DMS53 treated with DMSO at 0.1 percent for 48 hours (cell line): ENCODE measurements around the gene NEK7.
"Not testable (repeated sequence)": the region's sequence is repeated elsewhere in the genome, so short reads cannot be mapped to it uniquely, and the experiment has no call there.

Experiments used
- DNase-seq: peaks from one replicate; lab custom pipeline; 2025; ENCODE audit not compliant: unreplicated experiment; lab: John Stamatoyannopoulos, UW

Gene NEK7

DNA sequence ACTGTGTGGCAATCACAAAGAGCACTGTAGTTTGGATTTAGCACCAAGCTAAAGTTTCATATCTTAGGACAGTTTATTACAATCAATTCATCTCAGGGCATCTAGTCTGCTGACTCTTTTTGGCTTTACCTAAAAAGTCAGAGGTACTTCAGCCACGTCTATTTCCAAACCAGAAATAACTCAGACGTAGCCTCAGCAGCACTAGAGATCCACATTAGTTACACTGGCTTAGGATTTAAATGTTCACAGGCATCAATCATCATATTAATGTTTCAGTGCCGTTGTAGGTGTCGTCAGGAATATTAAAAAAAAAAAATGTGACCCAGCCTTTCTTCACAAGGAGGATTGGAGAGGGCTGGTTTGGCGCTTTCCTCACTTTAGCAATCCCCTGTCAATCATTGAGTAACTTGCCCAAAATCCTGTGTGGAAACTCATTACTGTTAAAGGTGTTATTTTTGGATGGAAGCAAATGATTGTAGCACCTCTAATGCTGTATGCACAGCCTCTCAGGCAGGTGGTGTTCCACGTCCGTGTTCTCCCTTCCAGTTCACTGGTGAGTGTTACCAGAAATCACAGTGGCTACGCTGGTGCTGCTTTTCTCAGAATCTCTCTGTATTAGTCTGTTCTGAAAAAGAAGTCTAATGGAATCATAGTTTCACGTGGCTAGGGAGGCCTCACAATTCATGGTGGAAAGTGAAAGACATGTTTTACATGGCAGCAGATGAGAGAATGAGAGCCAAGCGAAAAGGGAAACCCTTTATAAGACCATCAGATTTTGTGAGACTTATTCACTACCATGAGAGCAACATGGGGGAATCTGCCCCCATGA is 45.4 kb downstream of the NEK7 start:
- no peak for DNase-seq

GRCh38 chr1:198203434-198203833 is 46.6 kb downstream of the NEK7 start:
- DNase-seq = no peak

DNA sequence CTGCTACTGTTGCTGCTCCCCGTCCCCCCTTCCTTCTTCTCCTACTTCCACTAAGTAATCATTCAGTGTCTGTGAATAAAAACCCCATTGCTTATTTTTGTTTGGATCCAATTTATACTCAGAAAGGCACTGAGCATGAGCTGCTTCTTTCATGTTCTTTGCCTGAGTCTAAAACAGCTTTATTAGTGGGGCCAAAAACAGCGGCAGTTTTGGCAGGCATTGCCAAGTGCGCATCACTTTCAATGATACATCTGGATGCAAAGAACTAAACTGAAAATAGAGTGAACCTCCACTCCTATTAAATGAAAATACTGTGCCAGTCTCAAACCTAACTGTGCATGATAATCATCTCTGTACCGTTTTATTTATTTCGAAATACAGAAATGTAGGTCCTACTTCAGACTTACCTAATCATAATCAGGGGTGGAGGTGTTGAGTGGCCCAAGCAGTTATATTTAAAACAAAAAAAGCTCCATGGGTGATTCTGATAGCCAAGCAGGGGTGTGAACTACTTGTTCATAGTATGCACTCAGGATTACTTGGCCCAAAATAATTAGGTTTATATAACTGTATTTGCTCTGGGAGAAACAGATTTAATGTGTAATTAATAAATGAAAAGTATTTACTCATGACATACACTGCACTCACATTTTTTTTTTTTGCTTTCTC is 48.4 kb downstream of the NEK7 start:
- DNase-seq = no peak

DNA sequence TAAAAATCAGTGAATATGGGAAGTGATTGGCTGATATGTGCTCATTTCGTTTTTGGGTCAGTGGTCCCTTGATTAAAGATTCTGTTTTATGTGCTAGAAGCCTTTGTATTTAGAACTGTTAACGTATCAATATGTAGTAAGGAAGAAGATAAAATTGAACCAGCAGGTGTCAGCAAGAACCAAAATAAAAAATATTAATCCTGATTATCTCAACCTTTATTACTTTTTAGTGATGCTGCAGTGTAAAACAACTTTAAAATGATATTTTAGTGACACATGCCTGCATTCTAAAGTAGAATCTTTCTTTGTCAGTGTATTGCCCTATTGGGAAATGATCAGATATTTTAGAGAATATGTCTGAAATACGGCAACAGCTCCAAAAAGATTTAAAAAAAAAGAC is 49.5 kb downstream of the NEK7 start:
- DNase-seq = no peak

DNA sequence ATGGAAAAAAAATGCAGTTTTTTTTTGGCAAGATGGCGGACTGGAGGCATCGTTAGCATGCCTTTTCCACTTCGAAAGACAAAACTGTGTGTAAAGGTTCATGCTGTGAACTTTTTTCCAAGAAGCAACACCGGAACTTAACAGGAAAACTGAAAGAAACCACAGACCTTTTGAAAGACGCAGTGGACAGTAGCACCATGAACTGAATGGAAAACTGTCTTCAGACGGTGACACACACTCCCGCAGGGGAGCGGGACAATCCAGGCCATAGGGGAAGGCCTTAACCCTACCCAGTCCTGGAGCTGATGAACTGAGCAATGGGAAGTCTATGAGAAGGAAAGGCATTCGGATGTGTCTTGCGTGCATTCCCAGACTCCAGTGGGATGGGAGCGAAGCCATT is 54.9 kb downstream of the NEK7 start:
- DNase-seq = no peak

GRCh38 chr1:198212126-198212525 is 55.3 kb downstream of the NEK7 start:
- no peak for DNase-seq

DNA sequence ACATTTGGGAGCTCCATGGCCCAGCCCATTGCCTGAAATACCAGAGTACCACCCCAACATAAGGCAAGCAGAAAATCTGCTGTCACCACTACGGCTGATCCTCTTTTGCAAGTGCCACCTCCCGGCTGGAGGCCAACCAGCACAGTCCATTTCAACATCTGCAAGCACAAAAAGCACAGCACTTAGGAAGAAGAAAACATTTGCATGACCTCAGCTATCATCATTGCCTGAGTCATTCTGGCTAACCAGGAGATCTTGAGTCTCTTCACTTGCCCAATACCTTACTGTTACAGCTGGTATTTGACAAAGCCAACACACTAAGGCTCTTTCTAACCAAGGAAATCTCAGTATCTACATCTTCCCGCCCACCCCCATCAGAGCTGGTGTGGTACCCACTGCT is 55.9 kb downstream of the NEK7 start:
- DNase-seq = no peak

DNA sequence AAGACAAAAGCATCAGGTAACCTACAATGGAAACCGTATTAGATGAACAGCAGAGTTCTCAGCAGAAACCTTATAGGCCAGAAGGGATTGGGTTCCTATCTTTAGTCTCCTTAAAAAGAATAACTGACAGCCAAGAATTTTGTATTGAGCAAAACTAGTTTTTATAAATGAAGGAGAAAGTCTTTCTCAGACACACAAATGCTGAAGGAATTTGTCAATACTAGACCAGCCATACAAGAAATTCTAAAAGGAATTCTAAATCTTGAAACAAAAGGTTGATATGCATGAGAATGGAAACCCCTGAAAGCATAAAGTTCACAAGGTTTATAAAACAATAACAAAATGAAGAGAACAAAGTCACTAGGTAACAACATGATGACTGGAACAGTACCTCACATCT is 58.1 kb downstream of the NEK7 start:
- no peak for DNase-seq

DNA sequence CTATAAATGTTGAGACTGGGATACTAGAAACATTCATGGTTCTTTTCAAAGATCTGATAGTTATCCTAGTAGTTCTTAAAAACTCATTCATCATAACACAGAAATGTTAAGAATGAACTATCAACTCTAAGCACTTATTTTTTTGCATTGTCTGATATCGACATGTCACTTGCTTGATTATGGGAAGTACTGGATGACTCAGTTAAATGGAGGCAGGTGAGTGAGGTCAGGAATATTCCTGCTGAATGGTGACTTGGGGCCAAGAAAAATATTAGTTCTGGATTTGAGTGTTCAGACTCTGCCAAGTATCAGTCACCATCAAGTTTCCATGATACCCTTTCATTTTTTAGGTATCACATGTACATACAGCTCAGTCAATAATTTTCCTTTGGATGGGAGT is 63.6 kb downstream of the NEK7 start:
- no peak for DNase-seq

- DNase-seq = not testable (repeated sequence)
Observed at GRCh38 chr1:198227010-198227409, 70.2 kb downstream of the NEK7 start.

- not testable (repeated sequence) for DNase-seq
Observed at GRCh38 chr1:198227454-198227853, 70.7 kb downstream of the NEK7 start.

DNA sequence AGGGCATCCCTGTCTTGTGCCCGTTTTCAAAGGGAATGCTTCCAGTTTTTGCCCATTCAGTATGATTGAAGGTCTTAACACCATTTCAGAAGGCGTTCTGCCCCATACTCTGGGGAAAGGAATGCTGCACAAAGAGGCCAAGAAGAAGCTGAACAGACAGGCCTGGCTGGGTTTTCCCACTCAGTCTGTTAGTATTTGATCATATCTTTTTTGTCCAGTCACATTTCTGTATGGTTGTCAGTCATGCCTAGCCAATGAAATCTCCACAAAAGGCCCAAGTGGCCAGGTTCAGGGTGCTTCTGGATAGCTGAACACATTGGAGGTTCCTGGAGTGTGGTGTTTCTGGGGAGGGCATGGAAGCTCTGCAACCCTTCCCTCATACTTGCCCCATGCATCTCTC is 72.1 kb downstream of the NEK7 start:
- no peak for DNase-seq

GRCh38 chr1:198231779-198232178 is 75.0 kb downstream of the NEK7 start:
- DNase-seq = no peak

DNA sequence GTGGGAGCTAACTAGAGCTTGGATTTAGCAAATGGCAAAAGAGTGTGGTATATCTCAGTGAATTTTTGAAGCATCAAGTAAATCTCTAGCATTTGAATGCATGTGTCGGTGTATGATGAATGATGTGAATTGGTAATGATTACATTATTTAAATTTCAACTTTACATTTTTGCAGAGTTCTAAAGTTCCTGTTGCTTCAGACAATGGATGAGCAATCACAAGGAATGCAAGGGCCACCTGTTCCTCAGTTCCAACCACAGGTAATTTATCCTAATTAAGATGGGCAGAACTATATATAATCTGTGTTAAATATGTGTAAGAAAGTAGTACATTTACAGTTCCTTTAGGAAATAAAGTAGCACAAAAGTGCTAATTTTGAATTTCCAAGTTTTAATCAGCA is 75.6 kb downstream of the NEK7 start:
- DNase-seq = no peak

GRCh38 chr1:198232940-198233675 is 76.3 kb downstream of the NEK7 start:
- no peak for DNase-seq

DNA sequence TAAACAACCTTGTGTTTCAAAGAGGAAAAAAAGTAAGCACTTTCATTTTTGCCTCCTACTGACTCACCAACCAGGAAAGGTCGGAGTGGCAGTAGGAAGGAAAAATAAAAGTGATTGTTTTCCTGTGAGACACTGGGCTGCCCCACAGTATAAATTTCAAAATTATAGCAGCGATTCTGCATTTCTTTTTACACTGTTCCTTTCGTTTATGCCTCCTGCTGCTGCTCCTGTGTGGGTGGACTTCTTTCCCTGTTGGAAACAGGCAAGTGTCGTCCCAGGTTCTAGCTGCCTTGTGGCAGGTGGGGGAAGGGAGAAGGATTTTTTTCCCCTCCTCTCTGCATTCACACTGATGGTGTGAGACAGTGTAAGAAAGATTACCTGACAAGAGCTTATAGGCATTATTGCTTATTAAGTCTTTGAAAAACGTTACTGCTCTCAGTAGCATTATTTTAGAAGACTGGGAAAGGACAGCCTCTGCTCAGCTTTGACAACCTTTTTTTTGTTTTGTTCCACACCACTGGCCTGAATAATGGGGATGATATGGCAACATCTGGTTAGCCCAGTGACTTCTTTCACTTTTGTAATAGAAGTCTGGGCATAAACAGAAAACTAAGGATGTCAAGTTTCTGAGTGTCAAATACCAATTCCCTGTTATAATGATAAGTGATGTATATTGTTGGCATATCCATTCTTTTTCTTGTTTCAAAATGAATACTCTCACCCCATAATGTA is 77.9 kb downstream of the NEK7 start:
- no peak for DNase-seq

- no peak for DNase-seq
Observed at GRCh38 chr1:198238121-198238520, 81.3 kb downstream of the NEK7 start.

DNA sequence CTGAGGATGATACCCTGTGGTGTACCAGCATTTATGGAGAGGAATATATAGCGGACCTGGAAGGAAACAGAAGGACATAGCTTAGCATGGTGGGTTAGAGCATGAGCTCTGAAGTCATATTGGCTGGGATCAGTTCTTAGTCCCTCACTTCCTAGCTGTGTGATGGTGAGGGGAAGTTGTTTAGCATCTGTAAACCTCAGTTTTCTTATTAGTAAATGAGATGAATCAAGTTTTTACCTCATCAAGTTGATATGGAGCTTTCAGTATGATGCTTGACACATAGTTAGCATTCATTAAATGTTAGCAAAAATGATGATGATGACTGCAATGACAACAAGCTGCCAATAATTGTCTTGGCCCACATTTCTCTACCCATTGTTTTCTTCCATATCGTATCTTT is 84.8 kb downstream of the NEK7 start:
- no peak for DNase-seq

- no peak for DNase-seq
Observed at GRCh38 chr1:198244772-198245171, 88.0 kb downstream of the NEK7 start.

GRCh38 chr1:198245379-198245778 is 88.6 kb downstream of the NEK7 start:
- DNase-seq = no peak

DNA sequence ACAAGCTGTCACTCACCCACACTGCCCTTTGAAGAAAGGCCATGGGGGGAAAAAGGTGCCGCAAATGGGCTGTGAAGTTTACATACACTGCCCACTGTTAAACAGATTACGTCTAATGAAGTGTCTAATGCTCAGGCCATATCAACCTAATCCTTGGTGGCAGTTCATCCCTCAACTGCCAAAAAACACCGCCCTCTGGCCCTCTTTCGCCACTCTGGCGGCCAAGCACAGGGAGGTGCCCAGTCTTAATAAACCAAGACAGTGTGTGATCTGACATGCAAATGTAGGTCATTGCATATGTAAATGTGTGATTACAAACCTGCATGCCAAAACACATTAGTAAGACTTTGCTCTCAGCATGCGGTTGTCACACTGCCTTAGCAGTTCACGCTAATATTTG is 89.5 kb downstream of the NEK7 start:
- no peak for DNase-seq
